ENCODE results near the gene PLXNC1. TPM values are rescaled to one million over a fixed set of nuclear protein-coding genes. Genes with fewer than 3 reads are reported as not detected.

Gene PLXNC1
- total and polyA plus RNA-seq, 4 donors: 0.71 to 12.0 (median 3.3) TPM

DNA sequence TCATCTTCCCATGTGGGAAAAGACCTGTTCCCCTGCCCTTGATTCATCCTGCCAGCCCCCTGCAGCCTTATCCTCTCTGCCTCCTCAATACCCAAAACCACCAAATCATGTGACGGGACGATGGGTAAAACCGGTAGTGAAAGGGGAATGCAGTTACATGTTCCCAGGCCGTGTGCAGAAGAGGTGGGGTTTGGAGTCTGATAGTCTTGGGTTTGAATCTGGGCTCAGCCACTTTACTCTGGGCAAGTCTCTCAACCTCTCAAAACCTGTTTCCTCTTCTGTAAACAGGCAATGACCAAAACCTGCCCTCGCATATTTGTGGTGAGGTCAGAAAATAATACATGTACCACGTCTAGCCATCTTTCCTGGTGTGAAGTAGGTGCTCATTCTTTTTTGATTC, 123.0 kb downstream of the PLXNC1 start:
- Histone ChIP-seq H3K27ac (ENCODE audit: low read depth in 1 of 2, low read length in 2 of 2) (no peak overlapping the region), H3K9ac (ENCODE audit: low read depth in 1 of 2, low read length in 2 of 2) (no peak overlapping the region), H3K9me3 (ENCODE audit: control insufficient read depth in 4 of 4, low read length in 3 of 4) (no peaks in the 10 kb centered on the region), H3K4me3 (ENCODE audit: low read depth in 1 of 3, low read length in 3 of 3) (no peak overlapping the region), H3K4me1 (ENCODE audit: control insufficient read depth in 4 of 4, insufficient read depth in 4 of 4, low read length in 3 of 4) (no peaks in the 10 kb centered on the region), H3K27me3 (ENCODE audit: control insufficient read depth in 4 of 4, insufficient read depth in 4 of 4, low read length in 3 of 4) (no peaks in the 10 kb centered on the region), H3K36me3 (ENCODE audit: control insufficient read depth in 4 of 4, insufficient read depth in 3 of 4, low read depth in 1 of 4, low read length in 3 of 4) (no peaks in the 10 kb centered on the region)
- WGBS: 77% methylated on average over 6 of the region's 6 CpGs
- no peak for DNase-seq (ENCODE audit: low spot score)
- TF ChIP-seq RAD21 (IDR thresholded peaks at IDR 0.05) (no peak), RXRA (IDR thresholded peaks at IDR 0.05) (no peak), FOXA2 (IDR thresholded peaks at IDR 0.05) (no peak), FOXA1 (IDR thresholded peaks at IDR 0.05) (no peak)
- TF ChIP-seq, protein P1, sequence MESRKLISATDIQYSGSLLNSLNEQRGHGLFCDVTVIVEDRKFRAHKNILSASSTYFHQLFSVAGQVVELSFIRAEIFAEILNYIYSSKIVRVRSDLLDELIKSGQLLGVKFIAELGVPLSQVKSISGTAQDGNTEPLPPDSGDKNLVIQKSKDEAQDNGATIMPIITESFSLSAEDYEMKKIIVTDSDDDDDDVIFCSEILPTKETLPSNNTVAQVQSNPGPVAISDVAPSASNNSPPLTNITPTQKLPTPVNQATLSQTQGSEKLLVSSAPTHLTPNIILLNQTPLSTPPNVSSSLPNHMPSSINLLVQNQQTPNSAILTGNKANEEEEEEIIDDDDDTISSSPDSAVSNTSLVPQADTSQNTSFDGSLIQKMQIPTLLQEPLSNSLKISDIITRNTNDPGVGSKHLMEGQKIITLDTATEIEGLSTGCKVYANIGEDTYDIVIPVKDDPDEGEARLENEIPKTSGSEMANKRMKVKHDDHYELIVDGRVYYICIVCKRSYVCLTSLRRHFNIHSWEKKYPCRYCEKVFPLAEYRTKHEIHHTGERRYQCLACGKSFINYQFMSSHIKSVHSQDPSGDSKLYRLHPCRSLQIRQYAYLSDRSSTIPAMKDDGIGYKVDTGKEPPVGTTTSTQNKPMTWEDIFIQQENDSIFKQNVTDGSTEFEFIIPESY (IDR thresholded peaks at IDR 0.05): no peak

DNA sequence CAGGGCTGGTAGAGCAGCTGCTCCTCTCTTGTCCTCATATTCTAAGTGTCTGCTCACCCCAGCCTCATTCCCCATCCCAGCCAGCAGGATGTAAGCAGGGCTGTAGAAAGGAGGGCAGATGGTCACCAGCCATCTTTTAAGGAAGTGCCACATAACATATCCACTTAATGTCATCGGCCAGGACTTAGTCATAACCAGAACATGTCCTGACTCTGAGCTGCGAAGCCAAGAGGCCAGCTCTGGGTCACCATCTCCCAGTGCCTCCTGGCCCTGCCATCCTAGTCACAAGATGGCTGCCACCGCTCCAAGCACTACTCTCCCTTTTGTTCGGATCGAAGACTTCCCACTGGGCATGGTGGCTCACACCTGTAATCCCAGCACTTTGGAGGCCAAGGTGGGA, 123.9 kb downstream of the PLXNC1 start:
- no peaks in the 10 kb centered on the region for H3K36me3 ChIP-seq (ENCODE audit: control insufficient read depth in 4 of 4, insufficient read depth in 3 of 4, low read depth in 1 of 4, low read length in 3 of 4)
- no peaks in the 10 kb centered on the region for H3K9me3 ChIP-seq (ENCODE audit: control insufficient read depth in 4 of 4, low read length in 3 of 4)
- no peak overlapping the region for H3K9ac ChIP-seq (ENCODE audit: low read depth in 1 of 2, low read length in 2 of 2)
- 92% methylated on average over 5 of the region's 5 CpGs for WGBS
- TF ChIP-seq, protein P2, sequence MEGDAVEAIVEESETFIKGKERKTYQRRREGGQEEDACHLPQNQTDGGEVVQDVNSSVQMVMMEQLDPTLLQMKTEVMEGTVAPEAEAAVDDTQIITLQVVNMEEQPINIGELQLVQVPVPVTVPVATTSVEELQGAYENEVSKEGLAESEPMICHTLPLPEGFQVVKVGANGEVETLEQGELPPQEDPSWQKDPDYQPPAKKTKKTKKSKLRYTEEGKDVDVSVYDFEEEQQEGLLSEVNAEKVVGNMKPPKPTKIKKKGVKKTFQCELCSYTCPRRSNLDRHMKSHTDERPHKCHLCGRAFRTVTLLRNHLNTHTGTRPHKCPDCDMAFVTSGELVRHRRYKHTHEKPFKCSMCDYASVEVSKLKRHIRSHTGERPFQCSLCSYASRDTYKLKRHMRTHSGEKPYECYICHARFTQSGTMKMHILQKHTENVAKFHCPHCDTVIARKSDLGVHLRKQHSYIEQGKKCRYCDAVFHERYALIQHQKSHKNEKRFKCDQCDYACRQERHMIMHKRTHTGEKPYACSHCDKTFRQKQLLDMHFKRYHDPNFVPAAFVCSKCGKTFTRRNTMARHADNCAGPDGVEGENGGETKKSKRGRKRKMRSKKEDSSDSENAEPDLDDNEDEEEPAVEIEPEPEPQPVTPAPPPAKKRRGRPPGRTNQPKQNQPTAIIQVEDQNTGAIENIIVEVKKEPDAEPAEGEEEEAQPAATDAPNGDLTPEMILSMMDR (IDR thresholded peaks at IDR 0.05; ENCODE audit: low read depth, low read length, missing input control): no peak
- TF ChIP-seq SP1 (IDR thresholded peaks at IDR 0.05): no peak
- TF ChIP-seq RAD21 (IDR thresholded peaks at IDR 0.05): no peak
- no peak for TF ChIP-seq TAF1 (conservative IDR thresholded peaks at IDR 0.05)
- TF ChIP-seq JUND (IDR thresholded peaks at IDR 0.05): no peak
- no peak for TF ChIP-seq HNF4A (conservative IDR thresholded peaks at IDR 0.05)
- no peak for TF ChIP-seq EGR1 (IDR thresholded peaks at IDR 0.05; ENCODE audit: low read depth in 2 of 2)
- TF ChIP-seq NR2F2 (IDR thresholded peaks at IDR 0.05): no peak
- no peak overlapping the region for H3K4me3 ChIP-seq (ENCODE audit: low read depth in 1 of 3, low read length in 3 of 3)
- no peaks in the 10 kb centered on the region for H3K27me3 ChIP-seq (ENCODE audit: control insufficient read depth in 4 of 4, insufficient read depth in 4 of 4, low read length in 3 of 4)
- DNase-seq (ENCODE audit: low spot score): no peak
- H3K27ac ChIP-seq (ENCODE audit: low read depth in 1 of 2, low read length in 2 of 2): no peak overlapping the region
- peaks cover 0 to 9% (median 4%) of the 10 kb centered on the region in 4 donors for H3K4me1 ChIP-seq (ENCODE audit: control insufficient read depth in 4 of 4, insufficient read depth in 4 of 4, low read length in 3 of 4)

DNA sequence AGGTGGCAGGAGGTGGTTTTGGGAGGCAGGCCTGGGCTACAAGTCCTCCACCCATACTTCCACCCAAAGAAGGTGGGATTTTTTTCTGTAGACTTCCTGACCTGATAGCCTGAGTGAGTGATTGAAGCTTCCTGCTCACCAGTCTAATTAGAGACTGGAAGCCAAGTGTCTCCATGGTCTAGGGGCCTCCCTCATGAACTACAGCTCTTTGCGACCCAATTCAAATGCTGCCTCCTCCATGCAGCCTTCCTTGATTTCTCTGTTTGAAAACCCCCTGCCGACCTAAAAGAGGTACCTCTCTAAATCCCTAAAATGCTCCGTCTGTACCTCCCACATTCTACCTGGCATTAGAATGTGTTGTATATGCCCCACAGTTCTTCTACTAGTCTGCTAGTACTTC, 124.9 kb downstream of the PLXNC1 start:
- WGBS: 98% methylated on average over 3 of the region's 3 CpGs
- no peak overlapping the region for H3K4me3 ChIP-seq (ENCODE audit: low read depth in 1 of 3, low read length in 3 of 3)
- no peak overlapping the region for H3K27ac ChIP-seq (ENCODE audit: low read depth in 1 of 2, low read length in 2 of 2)
- no peak overlapping the region for H3K9ac ChIP-seq (ENCODE audit: low read depth in 1 of 2, low read length in 2 of 2)
- peaks cover 4 to 19% (median 14%) of the 10 kb centered on the region in 4 donors for H3K4me1 ChIP-seq (ENCODE audit: control insufficient read depth in 4 of 4, insufficient read depth in 4 of 4, low read length in 3 of 4)
- H3K36me3 ChIP-seq (ENCODE audit: control insufficient read depth in 4 of 4, insufficient read depth in 3 of 4, low read depth in 1 of 4, low read length in 3 of 4): no peaks in the 10 kb centered on the region
- no peaks in the 10 kb centered on the region for H3K27me3 ChIP-seq (ENCODE audit: control insufficient read depth in 4 of 4, insufficient read depth in 4 of 4, low read length in 3 of 4)
- no peak for DNase-seq (ENCODE audit: low spot score)
- H3K9me3 ChIP-seq (ENCODE audit: control insufficient read depth in 4 of 4, low read length in 3 of 4): no peaks in the 10 kb centered on the region
- TF ChIP-seq, protein P2 (IDR thresholded peaks at IDR 0.05; ENCODE audit: low read depth, low read length, missing input control): no peak
- TF ChIP-seq HNF4A (conservative IDR thresholded peaks at IDR 0.05): no peak
- TF ChIP-seq SP1 (IDR thresholded peaks at IDR 0.05): no peak
- TF ChIP-seq JUND (IDR thresholded peaks at IDR 0.05): no peak
- TF ChIP-seq, protein P3, sequence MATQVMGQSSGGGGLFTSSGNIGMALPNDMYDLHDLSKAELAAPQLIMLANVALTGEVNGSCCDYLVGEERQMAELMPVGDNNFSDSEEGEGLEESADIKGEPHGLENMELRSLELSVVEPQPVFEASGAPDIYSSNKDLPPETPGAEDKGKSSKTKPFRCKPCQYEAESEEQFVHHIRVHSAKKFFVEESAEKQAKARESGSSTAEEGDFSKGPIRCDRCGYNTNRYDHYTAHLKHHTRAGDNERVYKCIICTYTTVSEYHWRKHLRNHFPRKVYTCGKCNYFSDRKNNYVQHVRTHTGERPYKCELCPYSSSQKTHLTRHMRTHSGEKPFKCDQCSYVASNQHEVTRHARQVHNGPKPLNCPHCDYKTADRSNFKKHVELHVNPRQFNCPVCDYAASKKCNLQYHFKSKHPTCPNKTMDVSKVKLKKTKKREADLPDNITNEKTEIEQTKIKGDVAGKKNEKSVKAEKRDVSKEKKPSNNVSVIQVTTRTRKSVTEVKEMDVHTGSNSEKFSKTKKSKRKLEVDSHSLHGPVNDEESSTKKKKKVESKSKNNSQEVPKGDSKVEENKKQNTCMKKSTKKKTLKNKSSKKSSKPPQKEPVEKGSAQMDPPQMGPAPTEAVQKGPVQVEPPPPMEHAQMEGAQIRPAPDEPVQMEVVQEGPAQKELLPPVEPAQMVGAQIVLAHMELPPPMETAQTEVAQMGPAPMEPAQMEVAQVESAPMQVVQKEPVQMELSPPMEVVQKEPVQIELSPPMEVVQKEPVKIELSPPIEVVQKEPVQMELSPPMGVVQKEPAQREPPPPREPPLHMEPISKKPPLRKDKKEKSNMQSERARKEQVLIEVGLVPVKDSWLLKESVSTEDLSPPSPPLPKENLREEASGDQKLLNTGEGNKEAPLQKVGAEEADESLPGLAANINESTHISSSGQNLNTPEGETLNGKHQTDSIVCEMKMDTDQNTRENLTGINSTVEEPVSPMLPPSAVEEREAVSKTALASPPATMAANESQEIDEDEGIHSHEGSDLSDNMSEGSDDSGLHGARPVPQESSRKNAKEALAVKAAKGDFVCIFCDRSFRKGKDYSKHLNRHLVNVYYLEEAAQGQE (IDR thresholded peaks at IDR 0.05): no peak
- TF ChIP-seq, protein P4, sequence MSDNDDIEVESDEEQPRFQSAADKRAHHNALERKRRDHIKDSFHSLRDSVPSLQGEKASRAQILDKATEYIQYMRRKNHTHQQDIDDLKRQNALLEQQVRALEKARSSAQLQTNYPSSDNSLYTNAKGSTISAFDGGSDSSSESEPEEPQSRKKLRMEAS (IDR thresholded peaks at IDR 0.05): no peak
- TF ChIP-seq GABPA (IDR thresholded peaks at IDR 0.05 in 1 of 2, conservative IDR thresholded peaks at IDR 0.05 in 1 of 2): no peak
- no peak for TF ChIP-seq FOXA2 (IDR thresholded peaks at IDR 0.05)
- TF ChIP-seq YY1 (IDR thresholded peaks at IDR 0.05): no peak
- no peak for TF ChIP-seq NR2F2 (IDR thresholded peaks at IDR 0.05)
- TF ChIP-seq FOXA1 (IDR thresholded peaks at IDR 0.05): no peak
- TF ChIP-seq, protein P5, sequence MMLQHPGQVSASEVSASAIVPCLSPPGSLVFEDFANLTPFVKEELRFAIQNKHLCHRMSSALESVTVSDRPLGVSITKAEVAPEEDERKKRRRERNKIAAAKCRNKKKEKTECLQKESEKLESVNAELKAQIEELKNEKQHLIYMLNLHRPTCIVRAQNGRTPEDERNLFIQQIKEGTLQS (IDR thresholded peaks at IDR 0.05): no peak
- TF ChIP-seq RXRA (IDR thresholded peaks at IDR 0.05): no peak
